ENCODE measurements around the gene SNW1.
"Not testable (repeated sequence)": the region's sequence is repeated elsewhere in the genome, so short reads cannot be mapped to it uniquely, and the experiment has no call there.

SNW1 gene

GRCh38 chr14:77760381-77761204 is at the start of gene SNW1:
SNW1 (minus strand) TSS chr14:77761156; CDS start chr14:77761127, 29 bp downstream.
- no peak for FAIRE-seq

- no peak for FAIRE-seq
Measured at GRCh38 chr14:77809011-77809410, 48.1 kb upstream of the SNW1 start.

DNA sequence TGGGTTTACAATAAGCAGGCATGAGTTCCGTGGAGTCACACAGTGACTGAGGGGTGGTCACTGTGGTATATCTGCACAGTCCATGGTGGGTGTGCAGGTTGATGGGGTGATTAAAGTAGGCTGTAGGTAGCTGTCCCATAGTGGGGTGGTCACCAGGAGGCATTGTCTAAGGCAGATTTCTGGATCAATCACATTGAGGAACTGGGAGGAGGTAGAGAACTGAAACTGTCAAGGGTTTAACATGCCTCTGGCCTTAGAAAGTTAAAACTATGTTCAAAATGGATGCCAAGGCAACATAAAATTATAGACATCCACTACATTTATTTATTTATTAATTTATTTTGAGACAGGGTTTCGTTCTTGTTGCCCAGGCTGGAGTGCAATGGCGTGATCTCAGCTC is 47.3 kb upstream of the SNW1 start:
- FAIRE-seq, result no peak

DNA sequence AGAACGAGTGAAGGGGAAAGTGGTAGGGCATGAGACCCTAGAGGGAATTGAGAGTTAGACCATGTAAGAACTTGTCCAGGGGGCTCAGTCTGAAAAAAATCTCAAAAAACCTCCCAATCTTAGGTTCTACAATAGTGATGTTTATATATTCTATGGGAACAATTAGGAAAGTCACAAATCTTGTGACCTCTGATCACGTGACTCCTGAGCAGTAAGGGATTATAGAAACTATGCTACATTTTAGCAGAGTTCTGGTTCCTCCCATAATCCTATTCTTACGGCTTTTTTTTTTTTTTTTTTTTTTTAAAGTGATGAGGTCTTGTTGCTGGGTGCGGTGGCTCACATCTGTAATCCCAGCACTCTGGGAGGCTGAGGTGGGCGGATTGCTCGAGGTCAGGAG is 44.8 kb upstream of the SNW1 start:
- no peak for FAIRE-seq

DNA sequence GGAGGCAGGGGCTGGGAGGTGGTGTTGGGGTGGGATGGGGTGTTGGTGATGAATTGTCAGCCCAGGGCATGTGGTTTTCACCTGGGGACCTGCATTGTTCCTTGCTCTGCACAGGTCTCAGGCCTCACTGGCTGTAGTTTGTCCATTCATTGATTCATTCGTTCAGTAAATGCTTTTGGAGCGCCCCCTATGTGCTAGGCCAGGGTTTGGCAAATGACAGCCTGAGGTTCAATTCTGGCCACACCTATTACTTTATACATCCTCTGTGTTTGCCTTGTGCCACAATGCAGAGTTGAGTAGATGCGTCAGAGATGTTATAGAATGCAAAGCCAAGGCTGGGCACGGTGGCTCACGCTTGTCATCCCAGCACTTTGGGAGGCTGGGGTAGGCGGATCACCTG is 43.6 kb upstream of the SNW1 start:
- FAIRE-seq, result no peak

DNA sequence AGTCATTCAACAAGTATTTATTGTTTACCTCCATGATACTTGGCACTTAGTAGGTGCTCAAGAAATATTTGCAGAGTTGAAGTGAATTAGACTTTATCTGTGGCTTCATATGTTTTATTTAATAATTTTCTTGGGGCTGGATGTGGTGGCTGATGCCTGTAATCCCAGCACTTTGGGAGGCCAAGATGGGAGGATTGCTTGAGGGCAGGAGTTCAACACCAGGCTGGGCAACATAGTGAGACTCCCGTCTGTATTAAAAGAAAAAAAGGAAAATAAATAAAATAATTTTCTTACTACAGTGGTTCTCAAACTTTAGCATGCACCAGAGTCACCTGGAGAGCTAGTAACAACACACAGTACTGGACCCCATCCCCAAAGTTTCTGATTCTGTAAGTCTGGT is 39.9 kb upstream of the SNW1 start:
- no peak for FAIRE-seq

DNA sequence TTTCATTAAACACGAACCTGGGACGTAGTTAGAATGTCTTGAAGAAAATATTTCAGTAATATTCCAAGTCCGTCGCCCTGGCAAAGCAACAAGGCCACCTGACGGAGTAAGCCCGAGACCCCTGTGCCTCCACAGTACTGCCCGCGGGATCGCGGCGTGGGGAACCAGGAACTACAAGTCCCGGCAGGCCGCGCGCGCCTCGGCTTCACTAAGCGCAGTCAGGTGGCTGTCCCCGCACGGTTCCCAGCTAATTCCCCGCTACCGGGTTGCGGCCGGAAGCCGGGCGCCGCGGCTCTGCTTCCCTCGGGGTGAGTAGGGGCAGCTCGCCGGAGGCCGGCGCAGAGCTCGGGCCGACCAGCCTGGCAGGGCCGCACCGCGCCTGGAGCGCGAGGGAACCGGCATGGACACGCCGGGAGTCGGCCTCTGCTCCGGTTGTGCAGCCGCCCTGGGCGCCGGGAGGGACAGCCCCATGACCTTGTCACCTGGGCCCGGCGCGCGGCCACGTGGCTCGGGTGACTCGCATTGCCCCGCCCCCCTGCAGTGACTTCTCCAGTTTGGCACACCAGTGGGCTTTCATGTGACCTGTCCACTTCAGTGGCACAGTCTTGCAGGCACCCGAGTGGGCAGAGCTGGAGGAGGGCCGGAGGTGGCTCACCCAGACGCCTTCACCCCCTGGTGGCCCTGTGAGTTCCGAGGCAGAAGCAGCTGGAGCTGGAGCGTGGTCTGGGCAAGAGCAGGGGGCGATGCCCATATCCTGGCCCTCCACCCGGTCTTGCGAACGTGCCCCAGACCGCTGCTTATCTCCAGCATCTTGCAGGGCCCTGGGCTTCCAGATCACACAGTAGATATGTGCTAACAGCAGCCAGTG is 39.1 kb upstream of the SNW1 start, which contains the start of gene ADCK1:
Gene ADCK1 (plus strand): TSS at position 247 of the 868 bp plus-strand sequence. CDS start 18,870 bp downstream, outside the sequence.
- FAIRE-seq, result no peak

DNA sequence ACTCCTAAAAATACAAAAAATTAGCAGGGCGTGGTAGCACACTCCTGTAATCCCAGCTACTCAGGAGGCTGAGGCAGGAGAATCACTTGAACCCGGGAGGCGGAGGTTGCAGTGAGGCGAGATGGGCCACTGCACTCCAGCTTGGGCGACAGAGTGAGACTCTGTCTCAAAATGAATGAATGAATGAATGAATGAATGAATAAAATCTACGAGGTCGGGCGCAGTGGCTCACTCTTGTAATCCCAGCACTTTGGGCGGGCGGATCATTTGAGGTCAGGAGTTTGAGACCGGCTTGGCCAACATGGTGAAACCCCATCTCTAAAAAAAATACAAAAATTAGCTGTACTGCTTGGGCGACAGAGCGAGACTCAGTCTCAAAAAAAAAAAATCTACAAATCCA is 38.5 kb upstream of the SNW1 start:
- FAIRE-seq, result not testable (repeated sequence)

DNA sequence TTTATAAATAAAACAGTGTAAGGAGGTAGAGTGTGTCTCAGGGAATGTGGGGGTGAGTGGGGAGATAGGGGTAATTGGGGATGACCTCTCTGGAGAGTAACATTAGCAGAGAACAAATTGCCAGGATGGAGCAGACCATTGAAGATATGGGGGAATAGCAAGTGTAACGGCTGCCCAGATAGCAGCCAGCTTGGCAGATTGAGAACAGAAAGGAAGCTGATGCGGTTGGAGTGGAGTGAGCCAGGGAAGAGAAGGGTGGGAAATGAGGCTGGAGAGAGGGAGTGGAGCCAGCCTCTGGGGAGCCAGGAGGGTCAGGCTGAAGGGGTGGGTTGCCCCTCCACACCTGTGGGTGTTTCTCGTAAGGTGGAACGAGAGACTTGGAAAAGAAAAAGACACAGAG is 33.4 kb upstream of the SNW1 start:
- no peak for FAIRE-seq

- not testable (repeated sequence) for FAIRE-seq
Measured at GRCh38 chr14:77793255-77793654, 32.3 kb upstream of the SNW1 start.

DNA sequence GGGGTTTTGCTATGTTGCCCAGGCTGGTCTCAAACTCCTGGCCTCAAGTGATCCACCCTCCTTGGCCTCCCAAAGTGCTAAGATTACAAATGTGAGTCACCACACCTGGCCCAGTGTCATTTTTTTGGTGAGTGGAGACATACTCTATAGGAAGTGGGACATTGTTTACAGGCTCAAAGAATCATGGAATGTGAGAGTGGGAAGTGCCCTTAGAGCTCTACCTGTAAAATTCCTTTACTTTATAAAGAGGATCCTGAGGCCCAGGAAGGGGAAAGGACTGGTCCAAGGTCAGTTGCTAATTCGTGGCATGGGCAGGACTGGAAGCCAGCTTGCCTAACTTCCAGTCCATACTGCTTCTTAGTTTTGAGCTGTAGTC is 30.3 kb upstream of the SNW1 start:
- no peak for FAIRE-seq

DNA sequence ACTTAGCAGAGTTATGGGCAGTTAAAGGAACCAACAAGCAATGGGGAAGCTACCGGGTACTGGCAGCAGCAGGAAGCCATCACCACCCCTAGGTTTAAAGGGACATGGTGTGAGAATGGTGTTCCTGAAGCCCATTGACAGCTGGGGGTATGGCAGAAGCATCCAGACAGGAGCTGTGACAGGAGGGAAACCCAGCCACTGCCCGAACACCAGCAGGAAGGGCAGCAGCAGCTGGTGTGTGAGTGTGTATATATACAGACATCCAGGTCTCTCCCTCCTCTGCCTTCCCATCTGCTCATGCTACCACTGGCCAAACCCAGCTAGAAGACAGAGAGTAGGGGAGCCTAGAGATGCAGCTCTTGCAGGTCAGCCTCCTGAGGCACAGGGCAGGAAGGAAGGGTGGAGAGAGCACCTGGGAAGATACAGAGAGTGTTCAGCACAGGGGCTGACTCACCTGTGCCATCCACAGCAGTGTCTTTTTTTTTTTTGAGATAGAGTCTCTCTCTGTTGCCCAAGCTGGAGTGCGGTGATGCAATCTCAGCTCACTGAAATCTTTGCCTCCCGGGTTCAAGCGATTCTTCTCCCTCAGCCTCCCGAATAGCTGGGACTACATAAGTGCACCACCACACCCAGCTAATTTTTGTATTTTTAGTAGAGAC is 29.7 kb upstream of the SNW1 start:
- FAIRE-seq, result no peak

GRCh38 chr14:77786148-77786547 is 25.2 kb upstream of the SNW1 start:
- no peak for FAIRE-seq

- FAIRE-seq, result no peak
Measured at GRCh38 chr14:77782202-77782601, 21.2 kb upstream of the SNW1 start.

GRCh38 chr14:77773966-77774365 is 13.0 kb upstream of the SNW1 start:
- FAIRE-seq, result not testable (repeated sequence)

DNA sequence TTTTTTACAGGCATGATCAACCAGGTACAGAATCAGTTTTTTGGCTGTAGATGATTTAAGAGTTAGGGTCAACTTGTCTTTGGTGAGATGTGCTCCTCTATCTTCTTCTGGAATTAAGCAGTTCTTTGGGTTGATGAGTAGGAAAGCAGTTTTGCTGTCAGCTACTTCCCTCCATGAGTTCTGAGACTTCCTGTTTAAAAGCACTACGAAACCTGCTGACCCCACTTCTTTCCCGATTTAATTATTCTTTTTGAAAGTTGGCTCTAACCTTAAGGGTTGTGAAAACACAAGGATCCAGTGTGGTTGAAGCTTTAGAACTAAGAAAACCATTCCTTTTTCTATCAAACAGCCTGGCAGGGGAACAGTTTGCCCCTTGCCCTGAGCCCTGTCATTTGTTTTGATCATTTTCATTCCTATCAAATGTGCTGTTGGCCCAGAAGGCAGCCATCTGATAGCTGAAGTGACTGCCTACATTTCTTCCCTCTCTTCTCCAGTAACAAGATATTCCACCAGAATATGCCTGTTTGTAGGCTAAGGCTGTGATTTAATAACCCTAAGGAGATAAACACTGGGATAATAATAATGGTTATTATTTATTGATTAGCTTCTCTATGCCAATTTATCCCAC is 7.6 kb upstream of the SNW1 start:
- peak; percentile 93 for FAIRE-seq

GRCh38 chr14:77763978-77764377 is 3.0 kb upstream of the SNW1 start:
- no peak for FAIRE-seq

GRCh38 chr14:77763316-77763715 is 2.4 kb upstream of the SNW1 start:
- FAIRE-seq, result no peak

DNA sequence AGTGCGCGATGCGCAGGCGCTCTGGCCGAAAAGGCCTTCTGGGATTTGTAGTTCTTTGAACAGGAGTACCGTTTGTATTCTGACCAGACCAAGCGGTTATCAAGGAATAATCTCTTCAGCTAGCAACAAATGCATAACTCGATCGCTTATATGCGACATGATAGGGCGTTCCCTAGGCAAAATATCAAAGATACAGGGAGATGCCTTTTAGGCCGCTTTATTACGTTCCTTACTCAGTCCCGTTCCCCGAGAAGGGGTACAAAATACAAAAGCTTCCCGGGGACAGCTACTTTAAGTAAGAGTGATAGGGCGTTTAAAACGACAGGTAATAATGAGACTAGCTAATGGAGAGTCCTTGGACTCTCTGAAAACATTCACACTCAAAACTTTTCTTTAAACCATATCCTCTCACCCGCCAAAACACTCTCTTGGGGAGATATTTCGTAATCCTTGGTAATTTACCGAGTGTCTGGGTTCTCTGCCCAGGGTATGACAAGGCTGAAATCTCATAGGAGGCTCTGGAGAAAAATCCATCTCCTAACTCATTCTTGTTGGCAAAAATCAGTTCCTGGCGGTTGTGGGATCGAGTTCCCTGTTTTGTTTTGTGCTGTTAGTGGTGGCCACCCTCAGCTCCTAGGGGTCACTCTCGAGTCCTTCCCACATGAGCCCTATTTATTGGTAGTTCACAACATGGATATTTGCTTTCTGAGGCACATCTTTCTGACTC is 412 bp upstream of the SNW1 start:
- FAIRE-seq, result no peak

DNA sequence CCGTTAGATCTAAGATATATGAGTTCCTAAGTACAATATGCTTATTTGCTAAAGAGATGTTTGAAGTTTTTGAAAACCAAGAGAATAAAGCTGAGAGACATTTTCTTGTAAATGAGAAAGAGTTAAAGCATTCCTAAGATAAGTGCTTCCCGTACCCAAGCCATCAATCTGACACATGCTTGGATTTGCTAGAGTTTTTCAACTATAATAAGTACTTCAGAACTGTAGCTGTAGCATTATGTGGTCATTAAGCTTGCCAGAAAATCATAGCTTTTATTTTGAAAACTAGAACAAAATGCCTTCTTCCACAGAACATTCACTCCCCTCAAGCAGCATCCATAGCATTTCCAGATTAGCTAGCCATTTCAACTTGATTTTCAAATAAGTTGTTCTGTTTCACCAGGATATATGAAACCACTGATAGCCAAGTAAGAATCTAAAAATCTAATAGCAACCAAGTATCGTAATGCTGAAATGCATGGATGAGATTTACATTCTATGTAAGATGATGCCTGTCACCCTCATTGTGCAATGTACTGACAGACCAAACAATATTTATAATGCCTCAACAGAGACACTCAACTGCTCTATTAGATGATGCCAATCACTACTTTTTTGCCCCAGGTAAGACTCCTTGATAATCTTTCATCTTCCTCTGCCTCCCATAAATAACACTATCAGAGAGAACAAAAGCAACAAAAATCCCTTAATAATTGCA is 8.0 kb downstream of the SNW1 start:
- no peak for FAIRE-seq

GRCh38 chr14:77752266-77752665 is 8.7 kb downstream of the SNW1 start:
- no peak for FAIRE-seq
